Activated T-cell treated with anti-CD3 and anti-CD28 coated beads, Interleukin-2, amount 50 U/mL, for 1 hour (primary cell): ENCODE data around the gene PDK1.
"Not testable (repeated sequence)": the region's sequence is repeated elsewhere in the genome, so short reads cannot be mapped to it uniquely, and the experiment has no call there.

Experiments used
- DNase-seq: peaks from one replicate; pipeline ENCODE4 v3.0.0-alpha.2; 2020

Gene PDK1

GRCh38 chr2:172555522-172556283 is at the start of gene PDK1:
Gene PDK1, plus strand, starts transcription at chr2:172556090. Its CDS starts 61 bp downstream, at chr2:172556151.
- DNase-seq: peak; percentile 96

DNA sequence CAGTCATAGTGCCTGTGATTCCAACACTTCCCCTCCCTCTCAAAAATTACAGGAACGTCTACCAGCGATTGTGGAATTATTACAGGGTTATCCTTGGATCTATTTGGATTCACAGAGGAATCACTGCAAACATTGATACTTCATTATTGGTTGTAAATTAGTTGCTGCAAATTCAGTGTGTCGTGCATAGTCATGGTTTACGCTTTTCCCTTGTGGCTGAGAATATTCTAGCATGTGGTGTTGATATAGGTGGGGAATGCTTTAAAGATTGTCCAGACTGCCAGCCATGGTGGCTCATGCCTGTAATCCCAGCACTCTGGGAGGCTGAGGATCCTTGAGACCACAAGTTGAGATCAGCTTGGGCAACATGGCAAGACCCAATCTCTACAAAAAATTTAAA is 48.7 kb upstream of the PDK1 start:
- no peak for DNase-seq

DNA sequence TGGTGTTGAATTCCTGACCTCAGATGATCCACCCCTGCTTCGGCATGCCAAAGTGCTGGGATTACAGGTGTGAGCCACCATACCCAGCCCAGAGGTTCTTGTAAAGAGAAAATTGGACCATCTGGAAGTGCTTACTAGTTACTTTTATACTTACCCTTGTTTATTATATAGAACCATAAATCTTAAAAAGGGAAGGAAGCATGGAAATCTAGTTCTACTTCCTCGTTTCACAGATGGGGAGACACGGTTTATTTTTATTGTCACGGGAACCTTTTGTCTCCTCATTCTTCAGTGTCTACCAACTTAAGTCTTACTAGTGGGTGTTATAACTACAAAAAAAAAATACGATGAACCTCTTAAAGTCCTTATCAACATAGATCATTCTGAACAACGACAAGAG is 45.8 kb upstream of the PDK1 start:
- DNase-seq: no peak

- no peak for DNase-seq
Measured at GRCh38 chr2:172510548-172510947, 45.3 kb upstream of the PDK1 start.

DNA sequence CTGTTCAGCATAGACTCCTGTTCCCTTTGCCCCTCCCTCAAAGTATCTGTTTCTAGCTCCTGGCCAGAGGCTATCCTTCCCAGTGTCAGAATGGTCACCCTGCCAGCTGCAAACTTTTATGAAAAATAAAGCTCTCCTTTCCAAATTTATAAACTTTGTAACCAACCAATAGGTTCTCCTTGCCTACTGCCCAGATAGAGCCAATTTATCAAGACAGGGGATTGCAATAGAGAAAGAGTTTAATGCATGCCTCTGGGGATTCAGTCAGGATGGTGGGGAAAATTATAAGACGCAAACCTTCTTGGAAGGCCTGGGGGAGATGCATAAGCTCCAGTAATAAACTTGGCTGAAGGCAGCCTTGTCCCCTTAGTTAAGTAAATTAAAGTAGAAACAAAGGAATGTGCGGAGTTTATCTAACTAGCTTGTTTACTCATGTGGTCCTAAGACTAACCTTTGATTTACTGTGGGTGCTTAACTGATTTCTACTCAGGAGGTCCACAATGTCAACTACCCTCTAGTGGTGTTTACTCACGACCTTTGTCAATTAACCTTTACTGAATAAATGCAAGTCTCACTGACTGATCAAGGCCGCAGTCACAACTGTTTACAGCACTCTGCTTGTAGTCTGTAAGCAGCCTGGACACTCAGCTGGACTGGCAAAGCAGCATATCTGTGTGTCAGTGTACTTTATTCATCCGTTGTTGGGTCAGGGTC is 42.9 kb upstream of the PDK1 start:
- DNase-seq: no peak

- DNase-seq: no peak
Measured at GRCh38 chr2:172513524-172513900, 42.4 kb upstream of the PDK1 start.

GRCh38 chr2:172513935-172514586 is 41.8 kb upstream of the PDK1 start:
- DNase-seq: no peak

GRCh38 chr2:172516299-172516698 is 39.6 kb upstream of the PDK1 start:
- DNase-seq: no peak

DNA sequence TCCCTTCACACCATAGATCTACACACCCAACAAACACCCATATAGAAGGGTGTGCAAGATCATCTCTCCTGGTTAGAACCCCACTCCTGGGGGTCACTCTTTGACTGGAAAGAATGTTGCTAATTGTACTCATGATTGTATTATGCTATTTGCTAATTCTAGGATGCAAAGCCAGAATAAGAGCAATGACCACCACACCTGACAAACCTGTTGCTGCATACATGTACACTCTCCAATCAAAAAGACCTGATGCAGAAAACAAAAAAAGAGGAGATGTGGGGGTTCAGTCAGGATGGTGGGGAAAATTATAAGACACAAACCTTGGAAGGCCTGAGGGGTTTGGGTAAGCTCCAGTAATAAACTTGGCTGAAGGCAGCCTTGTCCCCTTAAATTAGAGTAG is 36.9 kb upstream of the PDK1 start:
- no peak for DNase-seq

- no peak for DNase-seq
Measured at GRCh38 chr2:172525601-172526000, 30.3 kb upstream of the PDK1 start.

- no peak for DNase-seq
Measured at GRCh38 chr2:172531309-172531708, 24.6 kb upstream of the PDK1 start.

DNA sequence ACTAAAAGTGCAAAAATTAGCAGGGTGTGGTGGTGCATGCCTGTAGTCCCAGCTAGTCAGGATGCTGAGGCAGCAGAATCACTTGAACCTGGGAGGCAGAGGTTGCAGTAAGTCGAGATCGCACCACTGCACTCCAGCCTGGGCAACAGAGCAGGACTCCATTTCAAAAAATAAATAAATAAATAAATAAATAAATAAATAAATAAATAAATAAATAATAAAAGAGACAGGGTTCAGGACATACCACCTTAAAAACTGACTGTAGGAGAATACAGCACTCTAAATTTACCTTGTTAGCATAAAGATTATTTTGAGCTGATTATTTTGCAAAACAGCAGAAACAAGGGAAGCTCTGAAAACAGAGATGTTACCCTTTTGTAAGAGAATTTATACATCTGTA is 23.4 kb upstream of the PDK1 start:
- DNase-seq: not testable (repeated sequence)

GRCh38 chr2:172533687-172534086 is 22.2 kb upstream of the PDK1 start:
- DNase-seq: no peak

GRCh38 chr2:172535119-172535518 is 20.8 kb upstream of the PDK1 start:
- DNase-seq: no peak

DNA sequence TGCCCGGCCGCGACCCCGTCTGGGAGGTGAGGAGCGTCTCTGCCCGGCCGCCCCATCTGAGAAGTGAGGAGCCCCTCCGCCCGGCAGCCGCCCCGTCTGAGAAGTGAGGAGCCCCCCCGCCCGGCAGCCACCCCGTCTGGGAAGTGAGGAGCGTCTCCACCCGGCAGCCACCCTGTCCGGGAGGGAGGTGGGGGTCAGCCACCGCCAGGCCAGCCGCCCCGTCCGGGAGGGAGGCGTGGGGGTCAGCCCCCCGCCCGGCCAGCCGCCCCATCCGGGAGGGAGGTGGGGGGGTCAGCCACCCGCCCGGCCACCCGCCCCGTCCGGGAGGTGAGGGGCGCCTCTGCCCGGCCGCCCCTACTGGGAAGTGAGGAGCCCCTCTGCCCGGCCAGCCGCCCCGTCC is 18.0 kb upstream of the PDK1 start:
- DNase-seq: not testable (repeated sequence)

- no peak for DNase-seq
Measured at GRCh38 chr2:172539767-172540166, 16.1 kb upstream of the PDK1 start.

- DNase-seq: no peak
Measured at GRCh38 chr2:172540421-172540820, 15.5 kb upstream of the PDK1 start.

- DNase-seq: no peak
Measured at GRCh38 chr2:172545408-172546075, 10.3 kb upstream of the PDK1 start.

GRCh38 chr2:172549131-172549530 is 6.8 kb upstream of the PDK1 start:
- no peak for DNase-seq

GRCh38 chr2:172549802-172550201 is 6.1 kb upstream of the PDK1 start:
- DNase-seq: not testable (repeated sequence)

DNA sequence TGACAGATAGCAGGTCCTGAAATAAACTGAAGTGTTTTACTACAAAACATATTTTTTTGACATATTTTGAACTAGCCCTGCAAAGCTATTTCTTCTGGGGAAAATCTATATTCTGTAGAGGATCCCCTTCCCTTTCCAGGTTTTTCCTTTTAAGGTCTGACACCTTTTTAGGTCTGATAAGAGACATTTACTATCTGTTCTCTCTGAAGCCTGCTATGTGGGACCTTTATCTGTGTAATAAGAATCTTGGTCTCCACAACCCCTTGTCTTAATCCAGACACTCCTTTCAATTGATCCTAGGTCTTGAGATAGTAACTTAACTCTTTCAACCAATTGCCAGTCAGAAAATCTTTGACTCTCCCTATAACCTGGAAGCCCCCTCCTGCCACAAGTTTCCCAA is 5.5 kb upstream of the PDK1 start:
- no peak for DNase-seq

GRCh38 chr2:172551271-172551670 is 4.6 kb upstream of the PDK1 start:
- no peak for DNase-seq

DNA sequence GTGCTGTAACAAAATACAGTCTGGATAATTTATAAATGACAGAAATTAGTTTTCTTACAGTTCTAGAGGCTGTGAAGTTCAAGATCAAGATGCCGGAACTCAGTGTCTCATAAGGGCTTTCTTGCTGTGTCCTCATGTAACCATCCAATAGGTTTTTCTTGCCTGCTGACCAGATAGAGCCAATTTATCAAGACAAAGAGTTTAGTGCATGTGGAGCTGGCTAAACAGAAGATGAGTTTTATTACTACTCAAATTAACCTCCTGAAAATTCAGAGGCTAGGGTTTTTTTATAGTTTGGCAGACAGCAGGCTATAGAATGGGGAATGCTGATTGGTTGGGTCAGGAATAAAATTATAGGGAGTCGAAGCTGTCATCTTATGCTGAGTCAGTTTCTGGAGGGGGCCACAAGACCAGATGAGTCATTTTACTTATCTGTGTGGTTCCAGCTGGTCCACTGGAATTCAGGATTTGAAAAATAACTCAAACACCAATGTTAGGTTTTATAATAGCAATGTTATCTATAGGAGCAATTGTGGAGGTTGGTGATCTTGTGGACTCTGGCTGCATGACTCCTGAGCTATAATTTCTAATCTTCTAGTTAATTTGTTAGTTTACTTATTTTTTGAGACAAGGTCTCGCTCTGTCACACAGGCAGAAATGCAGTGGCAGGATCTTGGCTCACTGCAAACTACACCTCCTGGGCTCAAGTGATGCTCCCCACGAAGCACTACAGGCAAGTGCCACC is 3.2 kb upstream of the PDK1 start:
- DNase-seq: no peak
